Measurements from ENCODE around the gene APC.
"Not testable (repeated sequence)": the region's sequence is repeated elsewhere in the genome, so short reads cannot be mapped to it uniquely, and the experiment has no call there.

DNA sequence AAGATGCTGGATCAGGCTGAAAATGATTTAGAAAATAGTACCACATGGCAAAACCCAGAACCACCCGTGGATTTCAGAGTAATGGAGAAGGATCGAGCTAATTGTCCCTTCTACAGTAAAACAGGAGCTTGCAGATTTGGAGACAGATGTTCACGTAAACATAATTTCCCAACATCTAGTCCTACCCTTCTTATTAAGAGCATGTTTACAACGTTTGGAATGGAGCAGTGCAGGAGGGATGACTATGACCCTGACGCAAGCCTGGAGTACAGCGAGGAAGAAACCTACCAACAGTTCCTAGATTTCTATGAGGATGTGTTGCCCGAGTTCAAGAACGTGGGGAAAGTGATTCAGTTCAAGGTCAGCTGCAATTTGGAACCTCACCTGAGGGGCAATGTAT lies 154.4 kb downstream of the APC start:
- not testable (repeated sequence) for TF ChIP-seq RNF2 (IDR thresholded peaks at IDR 0.05; ENCODE audit: borderline replicate concordance, low read depth, low read length, missing control alignments, poor library complexity, severe bottlenecking); SIN3A (conservative IDR thresholded peaks at IDR 0.05 in 1 of 2, IDR thresholded peaks at IDR 0.05 in 1 of 2; ENCODE audit: low read depth in 1 of 2, low read length in 2 of 2); TAF1 (IDR thresholded peaks at IDR 0.05; ENCODE audit: low read depth, low read length); POLR2A (IDR thresholded peaks at IDR 0.05; ENCODE audit: control extremely low read depth in 1 of 2, low read depth in 2 of 2, low read length in 2 of 2); EZH2 (IDR thresholded peaks at IDR 0.05; ENCODE audit: low read depth, low read length, severe bottlenecking); CBX5 (IDR thresholded peaks at IDR 0.05; ENCODE audit: low read depth, low read length)
- TF ChIP-seq, protein P1, sequence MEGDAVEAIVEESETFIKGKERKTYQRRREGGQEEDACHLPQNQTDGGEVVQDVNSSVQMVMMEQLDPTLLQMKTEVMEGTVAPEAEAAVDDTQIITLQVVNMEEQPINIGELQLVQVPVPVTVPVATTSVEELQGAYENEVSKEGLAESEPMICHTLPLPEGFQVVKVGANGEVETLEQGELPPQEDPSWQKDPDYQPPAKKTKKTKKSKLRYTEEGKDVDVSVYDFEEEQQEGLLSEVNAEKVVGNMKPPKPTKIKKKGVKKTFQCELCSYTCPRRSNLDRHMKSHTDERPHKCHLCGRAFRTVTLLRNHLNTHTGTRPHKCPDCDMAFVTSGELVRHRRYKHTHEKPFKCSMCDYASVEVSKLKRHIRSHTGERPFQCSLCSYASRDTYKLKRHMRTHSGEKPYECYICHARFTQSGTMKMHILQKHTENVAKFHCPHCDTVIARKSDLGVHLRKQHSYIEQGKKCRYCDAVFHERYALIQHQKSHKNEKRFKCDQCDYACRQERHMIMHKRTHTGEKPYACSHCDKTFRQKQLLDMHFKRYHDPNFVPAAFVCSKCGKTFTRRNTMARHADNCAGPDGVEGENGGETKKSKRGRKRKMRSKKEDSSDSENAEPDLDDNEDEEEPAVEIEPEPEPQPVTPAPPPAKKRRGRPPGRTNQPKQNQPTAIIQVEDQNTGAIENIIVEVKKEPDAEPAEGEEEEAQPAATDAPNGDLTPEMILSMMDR (IDR thresholded peaks at IDR 0.05; ENCODE audit: control extremely low read depth in 1 of 3, insufficient read depth in 1 of 3, low read depth in 1 of 3, low read length in 3 of 3) = not testable (repeated sequence)
